GM18520 (cell line): ENCODE data around the gene KANK3.
"Not testable (repeated sequence)": the region's sequence is repeated elsewhere in the genome, so short reads cannot be mapped to it uniquely, and the experiment has no call there.

Experiments
- ATAC-seq: cut with Tn5 transposase; IDR thresholded peaks from one replicate; pipeline ENCODE4 v1.9.1; 2021; ENCODE audit not compliant: unreplicated experiment

Gene KANK3

GRCh38 chr19:8320564-8321066 lies 22.4 kb downstream of the KANK3 start:
- peak; percentile 10 for ATAC-seq

GRCh38 chr19:8319807-8320520 lies 23.1 kb downstream of the KANK3 start:
- no peak for ATAC-seq

- ATAC-seq, result not testable (repeated sequence)
Observed at GRCh38 chr19:8318835-8319234, 24.2 kb downstream of the KANK3 start.

- no peak for ATAC-seq
Observed at GRCh38 chr19:8316351-8317125, 26.5 kb downstream of the KANK3 start.

- not testable (repeated sequence) for ATAC-seq
Observed at GRCh38 chr19:8314981-8315640, 28.0 kb downstream of the KANK3 start.

- no peak for ATAC-seq
Observed at GRCh38 chr19:8311461-8312260, 31.4 kb downstream of the KANK3 start.

GRCh38 chr19:8310342-8311055 lies 32.6 kb downstream of the KANK3 start:
- no peak for ATAC-seq

GRCh38 chr19:8308891-8309291 lies 34.2 kb downstream of the KANK3 start:
- ATAC-seq, result no peak

- peak; percentile 77 for ATAC-seq
Observed at GRCh38 chr19:8307965-8308866, 34.8 kb downstream of the KANK3 start, which contains the start of gene CD320. Gene CD320, minus strand, starts transcription at chr19:8308358. Its CDS starts 68 bp downstream, at chr19:8308290.

GRCh38 chr19:8307400-8307964 lies 35.6 kb downstream of the KANK3 start:
- no peak for ATAC-seq

GRCh38 chr19:8306235-8307054 lies 36.6 kb downstream of the KANK3 start:
- ATAC-seq, result no peak

GRCh38 chr19:8305798-8306197 lies 37.3 kb downstream of the KANK3 start:
- ATAC-seq, result no peak

- no peak for ATAC-seq
Observed at GRCh38 chr19:8304841-8305621, 38.0 kb downstream of the KANK3 start.

GRCh38 chr19:8302734-8303133 lies 40.3 kb downstream of the KANK3 start:
- no peak for ATAC-seq

- ATAC-seq, result no peak
Observed at GRCh38 chr19:8302357-8302691, 40.7 kb downstream of the KANK3 start.

GRCh38 chr19:8291337-8291736 lies 51.7 kb downstream of the KANK3 start:
- ATAC-seq, result not testable (repeated sequence)

GRCh38 chr19:8276508-8276907 lies 66.6 kb downstream of the KANK3 start:
- ATAC-seq, result not testable (repeated sequence)
